Mammary epithelial cell (primary cell): ENCODE measurements around the gene RIPK3.

ENCODE experiments used
- CTCF ChIP-seq, 2 donors: IDR thresholded peaks in 1 of 2; conservative IDR thresholded peaks in 1 of 2; 2 replicates each; pipeline ENCODE4 v1.5.1; 2011 to 2012; ENCODE audit warnings: inconsistent platforms in 2 of 2, low read length in 2 of 2, mild to moderate bottlenecking in 2 of 2, control low read depth in 1 of 2, low read depth in 1 of 2; ENCODE audit not compliant: insufficient read depth in 1 of 2; ENCODE audit errors: extremely low read depth in 1 of 2
- EZH2 ChIP-seq: IDR thresholded peaks from 2 replicates; pipeline ENCODE4 v1.6.1; 2012; ENCODE audit warnings: low read length, inconsistent platforms, borderline replicate concordance

- TF ChIP-seq EZH2 (no peak), CTCF (conservative IDR thresholded peaks at IDR 0.05 in 1 of 2, IDR thresholded peaks at IDR 0.05 in 1 of 2; ENCODE audit: extremely low read depth in 1 of 2, insufficient read depth in 1 of 2, low read depth in 1 of 2, low read length in 2 of 2) (no peak)
Measured at GRCh38 chr14:24378327-24378726, 38.5 kb upstream of the RIPK3 start.
